Activated naive CD4-positive, alpha-beta T cell treated with anti-CD3 and anti-CD28 coated beads, Interleukin-2, amount 50 U/mL, for 16 hours (primary cell): ENCODE results near the gene CDK6.
"Not testable (repeated sequence)": the region's sequence is repeated elsewhere in the genome, so short reads cannot be mapped to it uniquely, and the experiment has no call there.

ENCODE experiments used
- DNase-seq: peaks from one replicate; pipeline ENCODE4 v3.0.0-alpha.2; 2020

The CDK6 gene

DNA sequence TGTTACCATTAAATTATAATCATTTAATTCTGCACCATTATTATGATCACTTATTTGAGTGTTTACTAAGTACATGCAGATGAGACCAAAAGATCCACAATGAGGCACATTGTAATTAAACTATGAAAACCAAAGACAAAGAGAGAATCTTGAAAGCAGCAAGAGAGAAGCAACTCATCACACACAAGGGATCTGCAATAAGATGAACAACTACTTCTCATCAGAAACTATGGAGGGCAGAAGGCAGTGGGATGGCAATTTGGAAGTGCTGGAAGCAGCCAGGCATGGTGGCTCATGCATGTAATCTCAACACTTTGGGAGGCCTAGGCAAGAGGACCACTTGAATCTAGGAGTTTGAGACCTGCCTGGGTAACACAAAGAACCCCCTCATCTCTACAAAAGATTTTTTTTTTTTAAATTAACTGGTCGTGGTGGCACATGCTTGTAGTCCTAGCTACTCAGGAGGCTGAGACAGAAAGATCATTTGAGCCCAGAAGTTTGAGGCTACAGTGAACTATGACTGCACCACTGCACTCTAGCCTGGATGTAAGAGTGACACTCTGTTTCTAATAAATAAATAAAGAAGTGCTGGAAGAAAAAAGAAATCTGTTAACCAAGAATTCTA, 47.7 kb downstream of the CDK6 start:
- no peak for DNase-seq

DNA sequence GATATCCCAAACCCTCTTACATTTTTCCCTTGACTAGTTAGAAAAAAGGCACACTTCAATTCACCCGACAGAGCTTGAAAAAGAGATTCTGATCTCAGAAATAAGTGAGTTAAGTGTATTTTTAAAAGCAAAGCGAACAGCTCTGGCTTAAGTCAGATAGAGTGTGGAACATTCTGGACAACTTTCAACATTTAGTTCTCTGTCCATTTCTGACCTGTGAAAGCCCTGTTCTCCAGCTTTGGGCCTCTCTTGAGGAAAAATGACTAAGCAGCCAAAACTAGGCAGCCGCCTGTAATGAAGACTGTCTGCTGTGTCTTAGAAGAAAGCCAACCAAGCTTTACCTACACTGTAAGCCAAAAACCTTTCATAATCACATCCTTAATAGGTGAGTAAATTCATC, 50.5 kb downstream of the CDK6 start:
- no peak for DNase-seq

DNA sequence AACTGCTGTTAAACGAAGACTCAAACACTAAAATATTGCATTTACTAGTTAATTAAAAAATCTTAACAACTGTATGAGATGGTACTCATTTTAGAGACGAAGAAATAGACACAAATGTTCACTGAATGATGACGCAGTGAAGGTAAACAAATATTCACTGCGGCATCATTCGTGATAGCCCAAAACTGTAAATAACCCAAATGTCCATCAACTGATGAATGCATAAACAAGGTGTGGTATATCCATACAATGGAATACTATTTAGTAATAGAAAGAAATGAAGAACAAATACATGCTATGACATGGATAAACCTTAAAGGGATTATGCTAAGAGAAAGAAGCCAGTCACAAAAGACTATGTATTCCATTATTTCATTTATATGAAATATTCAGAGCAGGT, 51.4 kb downstream of the CDK6 start:
- no peak for DNase-seq

DNA sequence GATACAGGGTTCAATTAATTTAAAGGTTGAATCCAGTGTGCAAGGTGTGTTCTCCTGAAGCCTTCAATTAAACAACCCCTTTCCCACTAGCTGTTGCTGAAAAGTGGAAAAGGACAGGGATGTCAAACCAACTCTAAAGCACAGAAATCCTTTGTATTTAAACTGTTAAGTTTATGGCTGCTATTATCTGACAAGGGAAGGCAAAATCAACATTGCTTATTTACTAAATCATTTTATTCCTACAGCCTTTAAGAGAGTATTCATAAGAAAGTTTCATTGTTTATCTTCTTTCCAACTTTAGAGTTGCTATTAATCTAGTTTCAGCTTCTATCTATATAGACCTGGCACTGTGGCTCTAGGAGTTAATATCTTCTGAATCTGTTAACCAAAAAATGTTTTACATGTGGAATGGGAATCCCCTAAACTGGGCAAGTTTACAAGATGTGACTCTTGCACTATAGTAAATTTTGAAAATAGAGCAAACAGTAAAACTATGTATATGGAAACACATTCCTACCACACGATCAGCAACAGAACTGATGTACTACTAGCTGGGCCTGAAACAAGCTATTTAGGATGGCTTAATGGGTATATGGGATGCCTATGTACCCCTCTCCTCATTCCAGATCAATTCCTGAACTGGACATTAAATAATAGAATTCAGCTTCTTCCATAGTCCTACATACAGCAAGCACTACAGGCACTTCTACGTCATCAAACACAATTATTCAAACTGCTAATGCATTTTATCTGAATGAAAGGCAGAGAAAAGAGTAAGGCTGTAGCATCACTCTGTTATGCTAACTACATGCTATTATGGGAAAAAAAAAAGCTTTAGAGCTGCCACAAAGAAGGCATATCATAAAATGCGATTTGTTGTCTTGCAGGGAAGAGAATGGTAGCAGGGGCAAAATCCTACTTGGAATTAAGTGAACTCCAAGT, 52.8 kb downstream of the CDK6 start:
- DNase-seq, result no peak

DNA sequence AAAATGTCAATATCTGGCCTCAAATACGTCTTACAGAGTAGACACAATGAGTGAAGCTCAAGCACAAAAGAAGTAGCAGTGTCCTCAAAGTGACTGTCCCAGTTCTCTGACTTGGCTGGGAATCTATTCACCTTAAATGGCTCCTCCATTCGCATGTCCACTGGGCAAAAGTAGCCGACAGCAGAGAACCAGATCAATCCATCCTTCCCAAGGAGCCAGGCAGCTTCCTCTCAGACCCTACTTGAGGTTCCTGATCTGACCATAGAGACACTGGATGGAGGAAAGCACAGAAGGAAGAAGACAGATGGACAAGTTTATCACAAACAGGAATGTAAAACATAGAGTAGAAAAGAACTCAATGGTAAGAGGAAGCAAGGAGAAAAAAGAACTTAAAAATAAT, 53.5 kb downstream of the CDK6 start:
- DNase-seq, result no peak

DNA sequence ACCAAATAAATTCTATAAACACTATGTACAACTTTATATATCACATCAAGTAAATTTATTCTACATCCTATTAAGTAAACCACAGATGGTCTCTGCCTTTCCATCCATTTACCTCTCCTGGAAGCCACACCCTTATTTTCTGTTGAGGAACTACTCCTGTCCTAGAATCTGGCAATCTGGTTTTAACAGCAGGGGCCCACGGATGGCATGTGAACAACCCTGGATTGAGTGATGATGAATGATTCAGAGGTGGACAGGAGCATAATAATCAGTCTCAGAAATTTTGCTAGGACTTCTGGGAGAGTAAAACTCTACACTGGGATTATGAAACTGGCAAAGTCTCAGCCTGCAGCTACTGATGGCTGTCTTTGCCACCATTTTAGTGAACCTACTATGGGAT, 54.1 kb downstream of the CDK6 start:
- no peak for DNase-seq

DNA sequence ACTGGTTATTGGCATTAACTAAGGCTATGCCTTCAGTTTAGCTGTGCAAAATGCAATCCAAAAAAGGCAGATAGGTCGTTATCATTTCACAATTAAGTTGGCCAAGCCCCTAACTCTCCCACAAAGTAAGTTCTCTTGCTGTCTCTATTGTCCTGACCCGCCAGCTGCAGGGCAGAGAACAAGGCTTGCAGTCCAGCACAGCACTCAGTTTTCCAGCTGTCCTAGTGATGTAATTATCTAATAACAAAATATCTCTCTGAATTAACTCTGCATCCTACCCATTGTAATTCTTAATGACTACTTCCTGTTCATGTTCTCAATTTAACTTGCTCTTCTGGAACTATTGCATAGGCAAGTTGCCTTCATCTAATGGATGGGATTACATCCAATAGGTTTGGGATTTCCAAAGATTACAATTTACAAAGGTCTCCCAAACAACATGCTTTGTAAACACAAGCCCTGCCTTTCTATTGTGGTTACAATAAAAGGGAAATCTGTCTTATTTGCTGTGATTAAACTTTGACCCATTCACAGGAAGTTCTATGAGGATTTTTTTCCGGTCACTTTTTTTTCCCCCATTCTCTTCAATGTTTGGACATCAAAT, 55.2 kb downstream of the CDK6 start:
- DNase-seq, result no peak

DNA sequence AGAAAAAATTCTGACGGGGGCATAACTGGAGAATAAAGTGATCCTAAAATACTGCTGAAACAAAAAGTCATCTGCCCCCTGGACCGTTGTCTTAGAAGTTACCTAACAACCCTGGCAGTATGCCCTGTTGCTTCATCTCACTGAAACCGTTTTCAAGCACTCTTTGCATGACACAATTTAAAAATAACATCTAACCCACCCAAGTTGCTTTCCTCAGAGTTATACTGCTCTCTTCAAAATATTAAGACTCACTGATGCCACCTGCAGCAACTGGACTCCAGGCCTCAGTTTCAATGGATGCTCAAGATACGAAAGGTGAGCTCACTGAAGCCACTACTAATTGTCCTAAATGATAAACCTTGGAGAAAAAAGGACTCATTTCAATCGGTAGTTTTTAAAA, 57.4 kb downstream of the CDK6 start:
- no peak for DNase-seq

DNA sequence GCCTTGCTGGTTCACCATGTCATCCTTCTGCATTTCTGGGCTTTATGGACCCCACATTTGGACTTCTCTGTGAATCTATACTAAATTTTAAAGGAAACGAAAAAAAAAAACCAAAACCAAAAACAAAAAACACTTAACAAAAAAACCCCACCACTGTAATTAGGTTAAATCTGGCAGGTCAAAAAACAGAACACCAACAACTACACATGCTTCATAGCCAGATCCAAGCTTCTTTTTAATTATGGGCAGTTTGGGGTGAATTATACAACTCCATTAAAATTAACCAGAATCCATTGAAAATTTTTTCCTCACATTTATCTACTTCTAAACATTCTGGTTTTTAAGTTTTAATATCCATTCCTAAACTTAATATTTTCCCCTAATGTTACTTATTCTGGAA, 58.4 kb downstream of the CDK6 start:
- no peak for DNase-seq

DNA sequence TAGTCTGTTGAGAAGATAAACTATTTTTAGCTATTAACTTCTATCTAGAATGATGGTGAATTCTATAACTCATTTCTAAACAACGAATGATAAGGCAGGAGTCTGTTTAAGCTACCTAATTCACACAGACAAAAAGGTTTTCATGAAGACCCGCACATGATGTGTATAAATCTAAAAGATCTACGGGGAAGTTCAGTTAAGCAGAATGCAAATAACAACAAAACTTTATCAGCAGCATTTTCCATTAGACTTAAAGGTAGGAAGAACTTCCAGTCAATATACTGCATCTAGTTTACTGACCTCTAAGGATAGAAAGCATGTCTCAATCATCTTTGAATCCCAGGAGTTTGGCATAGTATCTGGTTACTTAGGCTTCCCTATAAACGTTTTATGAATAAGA, 62.6 kb downstream of the CDK6 start:
- DNase-seq, result no peak

DNA sequence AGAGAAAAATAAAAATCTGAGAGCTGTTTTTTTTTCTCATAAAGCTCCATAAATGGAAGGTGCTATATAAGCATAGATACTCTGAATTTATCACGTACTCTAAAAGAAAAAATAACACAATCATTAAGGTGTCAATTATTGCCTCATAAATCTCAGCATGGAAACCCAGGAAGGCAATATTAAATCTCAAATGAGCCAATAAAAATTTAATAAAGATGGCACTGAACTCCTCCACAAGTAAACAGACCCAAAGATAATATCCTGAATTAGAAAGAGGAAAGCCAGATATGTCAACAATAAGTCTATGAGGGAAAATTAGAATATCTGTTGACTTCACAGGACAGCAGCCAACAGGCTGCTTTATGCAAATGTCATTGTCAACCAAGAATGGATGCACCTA, 66.5 kb downstream of the CDK6 start:
- DNase-seq, result no peak

DNA sequence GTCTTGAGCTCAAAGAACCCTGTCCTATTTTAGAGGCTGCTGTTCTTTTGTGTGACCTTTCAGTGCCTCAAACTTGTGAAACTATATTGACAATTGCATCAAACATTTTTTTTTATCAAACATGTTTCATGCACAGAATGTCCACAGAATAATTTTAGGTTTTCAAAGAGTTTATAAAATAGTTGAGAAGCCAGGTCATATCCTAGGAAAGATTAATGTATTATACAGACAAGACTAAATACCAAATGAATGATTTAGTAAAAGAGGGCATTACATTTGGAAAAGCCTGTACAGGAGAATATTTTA, 67.0 kb downstream of the CDK6 start:
- DNase-seq, result no peak

DNA sequence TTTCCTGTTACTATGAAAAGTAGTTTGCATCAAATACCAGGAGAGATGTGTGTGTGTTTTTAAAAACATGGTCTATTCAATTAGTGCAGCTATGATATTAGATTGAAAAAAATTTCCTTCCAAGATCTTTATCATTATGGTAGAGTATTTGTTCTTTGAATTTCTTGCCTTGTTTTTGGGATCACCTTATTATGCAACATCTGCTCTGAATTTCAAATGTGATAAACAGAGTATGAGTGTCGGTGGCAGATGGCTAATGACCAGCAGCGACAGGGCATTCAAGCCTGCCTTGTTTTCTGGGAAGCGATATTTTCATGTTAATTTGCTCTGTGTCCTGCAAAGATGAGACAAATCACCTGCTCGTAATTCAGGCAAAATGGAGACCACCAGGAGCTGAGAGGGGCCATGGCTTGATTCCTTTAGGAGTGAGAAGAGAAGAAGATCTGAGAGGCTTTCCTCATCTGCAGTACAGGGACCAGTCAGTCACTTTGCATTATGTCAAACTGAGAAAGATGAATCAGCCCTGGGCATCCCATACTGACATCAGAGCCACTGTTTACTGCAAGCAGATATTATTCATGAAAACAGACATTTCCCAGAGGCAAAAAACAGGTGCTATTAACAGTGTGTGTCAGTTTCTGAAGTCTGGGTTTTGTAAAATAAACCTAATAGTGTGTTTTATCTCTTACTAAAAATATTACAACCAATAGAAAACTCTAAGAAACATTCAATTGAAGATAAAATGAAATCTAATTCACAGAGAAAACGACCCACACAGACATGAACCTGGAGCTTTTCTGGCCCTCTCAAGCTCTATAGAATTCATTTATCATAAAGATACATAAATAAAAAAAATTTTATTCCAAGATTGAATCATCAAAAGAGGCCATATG, 67.6 kb downstream of the CDK6 start:
- DNase-seq, result peak; percentile 36

DNA sequence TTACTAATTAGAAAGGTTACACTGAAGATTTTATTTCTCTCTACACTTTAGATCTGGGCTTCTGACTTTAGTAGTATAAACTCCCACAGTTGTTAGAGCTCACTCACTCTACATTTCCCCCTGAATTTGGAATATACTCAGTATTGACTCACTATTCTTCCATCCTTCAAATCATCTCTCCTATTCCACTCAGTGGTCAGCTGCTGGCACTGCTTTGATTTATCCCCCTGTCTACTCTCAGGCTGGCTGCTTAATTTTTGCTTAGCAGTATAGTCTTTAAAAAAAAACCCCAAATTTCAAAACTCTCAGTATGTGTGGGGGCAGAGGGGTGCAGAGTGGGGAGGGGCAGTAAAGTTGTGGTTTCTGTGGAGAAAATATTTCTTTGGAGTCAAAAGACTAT, 68.9 kb downstream of the CDK6 start:
- no peak for DNase-seq

DNA sequence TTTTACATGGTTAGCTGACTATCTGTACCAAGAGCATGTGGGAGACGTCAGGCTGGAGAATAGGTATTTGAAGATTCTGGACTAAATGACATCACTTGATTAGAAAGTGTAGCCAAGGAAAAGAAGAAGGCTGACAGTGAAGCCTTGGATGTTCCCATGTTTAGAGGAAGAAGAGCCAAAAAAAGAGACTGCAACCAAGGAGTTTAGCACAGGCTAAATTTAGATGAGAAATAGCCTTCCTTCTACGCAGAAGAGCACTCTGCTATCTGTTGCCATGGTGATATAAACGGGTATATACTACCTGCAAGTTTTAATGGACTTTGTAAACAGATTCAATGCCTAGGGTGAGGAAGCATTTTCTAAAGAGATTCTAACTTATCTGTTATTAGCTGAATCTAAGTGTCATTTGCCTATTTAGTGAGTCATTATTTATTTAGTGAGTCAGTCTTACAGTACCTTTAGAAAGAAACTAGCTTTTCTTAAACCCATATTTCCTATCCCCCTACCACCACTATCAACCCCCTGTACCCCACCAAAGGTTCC, 69.8 kb downstream of the CDK6 start:
- no peak for DNase-seq

DNA sequence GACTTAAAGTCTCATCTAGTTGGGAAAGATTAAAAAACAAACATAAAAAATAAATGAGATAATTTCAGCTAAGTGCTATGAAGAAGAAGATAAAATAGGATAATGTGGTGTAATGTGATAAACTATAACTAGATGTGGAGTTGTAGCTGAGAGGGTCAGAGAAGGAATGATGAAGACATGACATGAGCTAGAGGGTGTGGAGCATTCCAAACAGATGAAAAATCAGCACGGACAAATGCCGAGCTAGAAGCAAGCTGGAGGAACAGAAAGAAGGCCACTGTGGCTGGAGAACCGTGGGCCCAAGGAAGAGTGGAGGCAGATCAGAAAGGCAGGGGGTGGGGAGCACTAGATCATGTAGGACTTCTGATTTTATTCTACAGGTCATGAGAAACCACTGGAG, 70.6 kb downstream of the CDK6 start:
- no peak for DNase-seq

DNA sequence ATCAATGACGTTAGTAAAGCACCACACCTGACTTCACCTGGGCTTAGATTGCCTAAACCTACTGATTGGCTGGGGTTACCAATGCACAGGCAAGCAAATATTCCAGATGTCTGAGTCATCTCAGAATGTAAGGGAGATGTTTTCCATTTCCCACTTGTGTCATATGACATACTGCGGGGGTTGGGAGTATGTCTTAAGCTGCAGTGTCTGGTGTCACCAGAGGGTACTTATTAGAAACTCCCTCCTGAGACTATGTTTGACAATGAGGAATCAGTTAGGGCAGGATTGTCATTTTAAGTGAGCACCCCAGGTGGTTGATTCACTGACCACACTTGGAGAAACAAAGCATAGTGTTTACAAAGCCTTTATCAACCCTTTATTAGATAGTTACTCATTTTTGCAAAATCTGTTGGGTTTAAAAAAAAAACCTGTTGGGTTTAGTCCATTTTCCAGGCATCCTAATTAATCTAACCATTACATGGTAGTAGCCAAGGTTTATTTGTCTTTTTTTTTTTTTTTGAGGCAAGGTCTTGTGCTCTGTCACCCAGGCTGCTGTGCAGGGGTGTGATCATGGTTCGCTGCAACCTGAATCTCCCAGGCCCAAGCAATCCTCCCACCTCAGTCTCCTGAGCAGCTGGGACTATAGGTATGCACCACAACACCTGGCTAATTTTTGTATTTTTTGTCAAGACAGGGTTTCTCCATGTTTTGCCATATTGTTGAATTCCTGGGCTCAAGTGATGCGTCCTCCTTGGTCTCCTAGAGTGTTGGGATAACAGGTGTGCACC, 72.5 kb downstream of the CDK6 start:
- no peak for DNase-seq

DNA sequence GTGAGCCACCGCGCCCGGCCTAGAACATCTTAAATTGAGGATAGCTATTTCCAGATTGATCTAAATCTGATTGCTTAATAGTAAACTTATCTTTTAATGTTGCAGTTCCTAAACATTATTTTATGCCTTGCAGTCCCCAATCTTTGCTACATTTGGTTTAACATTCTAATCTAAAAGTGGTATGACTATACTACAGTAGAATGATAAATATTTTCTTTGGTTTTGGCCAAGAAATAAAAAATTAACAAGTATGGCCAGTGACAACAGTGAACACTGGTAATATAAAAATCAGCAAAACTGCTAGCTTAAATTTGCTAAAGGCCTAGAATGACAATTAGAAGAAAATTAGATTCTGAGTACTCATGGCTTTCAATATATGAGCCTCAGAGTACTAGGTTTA, 73.5 kb downstream of the CDK6 start:
- no peak for DNase-seq

DNA sequence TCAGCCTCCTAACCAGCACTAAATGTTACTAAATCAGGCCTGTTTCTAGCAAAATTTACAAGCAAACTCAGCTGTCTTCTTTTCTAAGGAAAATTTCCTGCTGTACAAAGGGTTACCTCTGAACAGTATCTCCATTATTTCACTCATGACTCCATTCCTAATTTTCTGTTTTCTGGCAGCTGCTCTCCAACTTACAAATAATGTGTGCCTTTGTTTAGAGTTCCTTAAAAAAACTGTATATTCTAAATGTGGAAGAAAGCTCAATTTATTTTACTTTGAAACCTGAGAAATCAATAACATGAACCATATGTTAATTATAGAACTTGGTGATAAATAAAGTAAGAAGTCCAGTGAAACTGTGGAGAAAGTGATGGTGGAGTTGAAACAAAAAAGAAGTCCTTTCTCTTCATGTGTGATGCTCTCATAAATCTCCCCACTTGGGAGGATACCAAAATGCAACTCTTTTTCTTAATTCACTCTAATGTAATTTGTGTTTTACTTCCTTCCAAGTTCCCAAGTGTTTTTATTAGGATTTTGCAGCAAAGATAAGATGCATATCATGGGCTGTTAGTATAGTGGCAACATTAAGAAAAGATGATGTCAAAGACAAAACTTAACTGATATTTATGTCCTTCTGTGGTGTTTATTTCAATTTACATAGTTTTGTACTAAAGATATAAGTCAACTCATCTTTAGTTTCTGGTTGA, 74.8 kb downstream of the CDK6 start:
- no peak for DNase-seq

DNA sequence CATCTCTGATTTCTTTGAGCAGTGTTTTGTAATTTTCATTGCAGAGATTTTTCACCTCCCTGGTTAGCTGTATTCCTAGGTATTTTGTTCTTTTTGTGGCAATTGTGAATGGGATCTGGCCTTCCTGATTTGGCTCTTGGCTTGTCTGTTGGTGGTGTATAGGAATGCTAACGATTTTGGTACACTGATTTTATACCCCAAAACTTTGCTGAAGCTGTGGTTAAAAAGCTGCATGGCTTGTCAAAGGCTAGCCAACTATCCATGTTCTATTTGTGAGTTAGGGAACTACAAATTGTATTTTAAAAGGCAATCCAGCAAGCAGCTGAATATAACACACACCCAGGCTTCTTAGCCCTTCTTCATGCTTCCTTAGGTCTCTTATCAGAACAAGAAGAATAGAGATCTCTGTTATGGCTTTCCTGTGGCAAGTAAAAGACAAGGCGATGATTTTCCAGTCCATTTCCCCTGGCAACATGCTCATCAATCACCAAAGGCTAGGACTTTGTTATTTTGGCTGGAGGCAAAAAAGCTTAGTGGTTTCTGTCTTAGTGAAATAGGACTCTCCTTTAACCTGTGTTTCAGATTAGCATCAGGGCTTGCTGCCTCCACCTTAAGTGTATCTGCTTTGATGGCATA, 77.5 kb downstream of the CDK6 start:
- DNase-seq, result no peak

DNA sequence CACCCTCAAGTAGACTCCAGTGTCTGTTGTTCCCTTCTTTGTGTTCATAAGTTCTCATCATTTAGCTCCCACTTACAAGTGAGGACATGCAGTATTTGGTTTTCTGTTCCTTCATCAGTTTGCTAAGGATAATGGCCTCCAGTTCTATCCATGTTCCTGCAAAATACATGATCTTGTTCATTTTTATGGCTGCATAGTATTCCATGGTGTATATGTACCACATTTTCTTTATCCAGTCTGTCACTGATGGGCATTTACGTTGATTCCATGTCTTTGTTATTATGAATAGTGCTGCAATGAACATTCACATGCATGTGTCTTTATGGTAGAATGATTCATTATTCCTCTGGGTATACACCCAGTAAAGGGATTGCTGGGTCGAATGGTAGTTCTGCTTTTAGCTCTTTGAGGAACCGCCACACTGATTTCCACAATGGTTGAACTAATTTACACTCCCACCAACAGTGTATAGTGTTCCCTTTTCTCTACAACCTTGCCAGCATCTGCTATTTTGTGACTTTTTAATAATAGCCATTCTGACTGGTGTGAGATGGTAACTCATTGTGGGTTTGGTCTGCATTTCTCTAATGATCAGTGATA, 79.0 kb downstream of the CDK6 start:
- DNase-seq, result not testable (repeated sequence)
